Stimulated activated CD8-positive, alpha-beta memory T cell treated with anti-CD3 and anti-CD28 coated beads, Interleukin-15, amount 100 ng/mL, for 24 hours (primary cell): ENCODE results near the gene GRHL1.
"Not testable (repeated sequence)": the region's sequence is repeated elsewhere in the genome, so short reads cannot be mapped to it uniquely, and the experiment has no call there.

ENCODE experiments used
- DNase-seq: peaks from one replicate; pipeline ENCODE4 v3.0.0-alpha.2; 2020; ENCODE audit warnings: low read depth

GRHL1 gene, protein sequence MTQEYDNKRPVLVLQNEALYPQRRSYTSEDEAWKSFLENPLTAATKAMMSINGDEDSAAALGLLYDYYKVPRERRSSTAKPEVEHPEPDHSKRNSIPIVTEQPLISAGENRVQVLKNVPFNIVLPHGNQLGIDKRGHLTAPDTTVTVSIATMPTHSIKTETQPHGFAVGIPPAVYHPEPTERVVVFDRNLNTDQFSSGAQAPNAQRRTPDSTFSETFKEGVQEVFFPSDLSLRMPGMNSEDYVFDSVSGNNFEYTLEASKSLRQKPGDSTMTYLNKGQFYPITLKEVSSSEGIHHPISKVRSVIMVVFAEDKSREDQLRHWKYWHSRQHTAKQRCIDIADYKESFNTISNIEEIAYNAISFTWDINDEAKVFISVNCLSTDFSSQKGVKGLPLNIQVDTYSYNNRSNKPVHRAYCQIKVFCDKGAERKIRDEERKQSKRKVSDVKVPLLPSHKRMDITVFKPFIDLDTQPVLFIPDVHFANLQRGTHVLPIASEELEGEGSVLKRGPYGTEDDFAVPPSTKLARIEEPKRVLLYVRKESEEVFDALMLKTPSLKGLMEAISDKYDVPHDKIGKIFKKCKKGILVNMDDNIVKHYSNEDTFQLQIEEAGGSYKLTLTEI

DNA sequence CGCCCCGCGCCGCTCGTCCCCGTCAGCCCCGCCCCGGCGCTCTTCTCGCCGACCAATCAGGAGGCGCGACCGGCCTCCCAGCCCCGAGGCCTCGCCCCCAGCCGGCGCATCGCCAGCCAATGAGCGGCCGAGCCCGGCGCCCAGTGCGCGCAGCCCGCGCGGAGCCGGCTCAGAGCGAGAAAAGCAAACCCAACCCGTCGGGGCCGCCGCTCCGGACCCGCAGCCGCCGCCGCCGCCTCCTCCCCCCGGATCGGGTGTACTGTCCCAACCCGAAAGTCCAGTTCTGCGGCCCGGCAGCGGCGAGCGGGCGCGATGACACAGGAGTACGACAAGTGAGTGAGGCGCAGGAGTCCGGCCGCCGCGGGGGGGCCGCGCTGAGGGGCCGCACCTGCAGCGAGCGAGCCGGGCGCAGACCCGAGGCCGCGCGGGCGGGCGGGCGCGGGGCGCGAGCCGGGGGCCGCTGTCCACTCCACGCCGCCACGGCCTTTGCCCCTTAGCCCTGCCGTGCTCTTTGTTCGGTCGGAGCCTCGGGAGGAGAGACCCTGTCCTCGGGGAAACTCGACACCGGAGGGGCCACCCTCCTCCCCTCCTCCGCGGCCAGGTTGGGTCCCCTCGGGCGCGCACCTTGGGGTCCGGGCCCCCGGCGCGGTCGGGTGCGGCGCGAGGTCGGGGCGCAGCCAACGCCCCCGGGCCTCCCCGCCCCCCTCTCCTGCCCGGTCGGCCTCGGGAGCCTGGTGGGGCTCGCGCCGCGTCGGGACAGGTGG is at the start of gene GRHL1:
GRHL1 (plus strand) TSS at position 172 of the 764 bp plus-strand sequence; CDS start at position 313, 141 bp downstream.
- peak; percentile 76 for DNase-seq

DNA sequence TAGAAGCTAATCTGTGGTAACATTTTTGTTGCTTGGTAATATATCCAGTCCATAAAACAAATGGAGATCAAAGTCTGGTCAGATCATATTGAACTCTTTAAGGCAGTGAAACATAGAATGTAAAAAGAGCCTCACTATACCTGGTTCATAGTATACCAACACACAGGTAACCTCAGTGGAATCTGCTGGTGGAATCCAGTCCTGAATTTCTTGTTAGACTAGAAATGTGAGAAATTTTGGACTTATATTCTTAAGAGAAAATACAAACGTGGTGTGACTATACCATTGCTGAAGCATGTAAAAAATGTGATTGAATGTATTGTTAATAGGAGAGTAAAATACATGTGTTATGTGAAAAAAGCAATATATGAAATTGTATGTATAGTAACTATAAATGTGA is 46.1 kb upstream of the GRHL1 start:
- DNase-seq = no peak

DNA sequence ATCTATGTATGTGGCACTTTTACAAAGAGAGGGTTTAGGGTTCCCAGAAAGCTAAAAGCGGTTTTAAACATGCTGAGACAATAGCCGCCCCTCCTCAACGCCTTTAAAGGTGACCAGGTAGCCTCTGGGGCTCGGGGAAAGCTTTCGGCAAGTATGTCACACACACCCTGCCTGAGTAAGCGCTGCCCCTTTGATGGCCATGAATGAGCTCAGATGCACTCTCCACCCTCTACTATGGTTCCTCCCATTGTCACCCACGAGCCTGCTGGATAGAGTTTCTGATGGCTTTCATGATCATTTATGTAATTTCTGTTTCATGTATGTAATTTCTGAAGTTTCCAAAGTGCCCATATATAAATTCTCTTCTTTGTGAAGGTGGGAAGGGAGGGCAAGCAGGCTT is 44.1 kb upstream of the GRHL1 start:
- DNase-seq = no peak

DNA sequence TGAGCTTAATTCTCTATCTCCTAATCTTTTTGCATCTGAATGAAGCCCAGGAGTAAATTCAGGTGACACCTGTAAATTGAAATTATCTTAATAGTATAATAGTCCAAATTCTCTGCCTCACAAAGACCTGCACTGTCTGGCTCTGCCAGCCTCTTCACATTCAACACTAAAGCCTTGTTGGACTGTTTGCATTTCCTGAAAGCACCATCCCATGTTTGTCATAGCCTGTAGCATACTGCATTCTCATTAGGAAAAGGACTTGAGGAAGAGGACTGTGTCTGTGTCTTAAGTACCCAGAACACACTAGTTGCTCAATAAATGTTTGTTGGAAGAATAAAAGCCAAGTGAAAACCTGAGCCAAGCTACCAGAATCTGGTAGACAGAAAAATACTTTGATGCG is 42.9 kb upstream of the GRHL1 start:
- DNase-seq = no peak

DNA sequence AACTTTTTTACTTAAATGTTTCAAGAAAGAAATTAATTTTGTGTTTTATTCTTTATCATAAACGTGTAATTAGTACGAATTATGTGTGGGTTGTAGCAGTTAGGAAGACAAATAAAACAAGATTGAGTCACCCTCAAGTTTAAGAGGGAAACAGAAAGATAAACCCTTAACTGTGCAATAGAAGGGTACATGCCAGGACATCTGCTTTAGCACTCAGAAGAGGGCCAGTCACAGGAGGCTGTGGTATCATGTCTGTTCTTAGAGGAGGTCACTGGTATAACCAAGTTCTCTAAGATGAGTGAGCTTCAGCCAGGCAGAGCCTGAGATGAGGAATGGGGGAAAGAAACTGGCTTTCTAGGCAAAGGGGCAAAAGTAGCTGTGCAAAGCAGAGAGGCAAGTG is 42.4 kb upstream of the GRHL1 start:
- DNase-seq = no peak

DNA sequence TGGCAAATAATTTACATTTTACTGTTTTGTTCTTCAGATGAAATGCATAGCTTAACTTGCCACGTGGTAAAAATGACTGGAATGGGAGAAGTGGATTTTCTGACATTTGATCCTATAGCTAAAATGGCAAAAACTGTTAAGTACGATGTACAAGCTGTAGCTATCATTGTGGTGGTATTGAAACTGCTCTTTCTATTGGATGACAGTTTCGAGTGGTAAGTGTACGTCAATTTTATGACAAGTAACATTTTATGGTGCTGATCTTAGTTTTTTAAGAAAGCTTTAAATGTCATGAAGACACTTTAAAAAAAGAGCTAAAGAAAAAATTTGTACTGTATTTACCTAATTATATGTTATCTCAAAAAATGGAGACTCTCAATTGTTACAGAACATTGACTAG is 40.8 kb upstream of the GRHL1 start:
- no peak for DNase-seq

DNA sequence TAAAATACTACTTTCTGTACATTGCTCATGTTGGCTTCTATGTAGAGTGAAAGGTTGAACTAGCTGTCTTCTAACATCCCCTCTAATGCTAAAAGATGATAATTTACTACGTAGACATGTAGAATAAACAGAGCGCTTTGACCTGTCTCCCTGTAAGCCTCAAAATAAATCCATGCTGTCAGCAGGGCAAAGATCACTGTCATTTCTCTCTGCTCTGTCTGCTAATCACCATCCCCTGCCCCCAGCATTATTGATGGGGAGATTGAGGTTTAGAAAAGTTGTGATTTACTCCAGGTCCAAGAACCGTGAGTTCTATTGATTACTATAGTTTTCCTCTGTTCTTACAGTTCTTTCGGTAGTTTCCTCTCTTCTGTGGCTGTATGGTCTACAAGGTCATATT is 39.0 kb upstream of the GRHL1 start:
- no peak for DNase-seq

DNA sequence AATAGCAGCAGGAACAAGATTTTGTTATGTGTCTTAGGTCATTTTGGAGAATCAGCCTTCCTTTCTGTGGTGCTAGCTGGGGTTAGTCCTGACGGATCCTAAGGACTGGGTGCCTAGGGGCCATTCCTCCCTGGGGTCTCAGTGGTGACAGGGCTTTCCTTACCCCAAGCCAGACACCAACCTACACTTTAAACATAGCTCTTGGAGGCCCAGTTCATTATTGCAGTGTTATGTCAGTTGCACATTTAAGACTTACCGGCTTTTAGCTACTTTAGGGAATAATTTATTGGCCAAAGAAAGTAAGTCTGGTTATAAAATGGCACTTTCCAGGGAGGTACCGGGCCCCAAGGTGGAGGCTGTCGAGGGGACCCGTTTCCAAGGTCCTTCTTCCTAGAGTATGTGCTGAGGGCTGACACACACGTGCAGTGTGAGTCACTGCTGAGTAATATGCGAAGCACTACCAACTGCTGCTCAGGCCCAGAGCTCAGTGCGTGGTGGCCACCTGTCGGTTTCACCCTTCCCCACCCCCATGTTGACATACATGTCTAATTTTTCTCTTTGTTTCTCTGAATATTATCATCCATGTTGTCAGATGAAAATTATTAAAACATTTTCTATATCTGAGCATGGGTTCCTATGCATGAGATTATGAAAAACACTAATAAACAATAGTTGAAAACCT is 37.0 kb upstream of the GRHL1 start:
- no peak for DNase-seq

DNA sequence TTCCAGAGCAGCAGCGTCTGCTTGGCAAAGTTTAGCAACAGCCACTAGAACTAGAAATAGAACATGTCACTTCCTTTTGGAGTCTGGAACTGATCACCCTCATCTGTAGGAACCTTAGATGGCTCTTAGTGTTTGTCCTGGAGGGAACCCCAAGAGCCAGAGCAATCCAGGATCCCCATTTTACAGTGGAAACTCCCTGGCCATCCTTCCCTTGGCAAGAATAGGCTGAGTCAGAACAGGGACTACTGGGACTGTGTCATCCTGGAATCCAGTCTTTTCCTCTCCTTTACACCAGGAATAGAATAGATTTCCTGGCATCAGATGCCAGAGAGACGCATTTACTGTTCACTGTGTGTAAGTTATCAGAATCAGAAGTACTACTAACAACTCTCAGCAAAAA is 33.2 kb upstream of the GRHL1 start:
- DNase-seq = no peak

DNA sequence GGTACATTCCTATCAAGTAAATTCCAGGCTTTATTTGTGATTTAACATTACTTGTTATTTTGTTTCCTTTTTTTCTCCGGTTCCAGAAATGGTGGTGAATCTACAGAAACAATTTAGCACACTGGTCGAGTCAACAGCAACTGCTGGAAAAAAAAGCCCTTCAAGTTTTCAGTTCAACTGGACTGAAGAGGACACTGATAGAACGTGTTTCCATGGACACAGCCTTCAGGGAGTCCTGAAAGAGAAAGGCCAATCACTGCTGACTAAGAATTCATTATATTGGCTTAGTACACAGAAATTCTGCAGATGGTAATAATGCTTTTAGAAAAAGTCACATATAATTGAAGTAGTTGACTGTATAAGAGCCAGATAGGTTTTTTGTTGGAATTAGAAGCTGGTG is 32.0 kb upstream of the GRHL1 start:
- no peak for DNase-seq

DNA sequence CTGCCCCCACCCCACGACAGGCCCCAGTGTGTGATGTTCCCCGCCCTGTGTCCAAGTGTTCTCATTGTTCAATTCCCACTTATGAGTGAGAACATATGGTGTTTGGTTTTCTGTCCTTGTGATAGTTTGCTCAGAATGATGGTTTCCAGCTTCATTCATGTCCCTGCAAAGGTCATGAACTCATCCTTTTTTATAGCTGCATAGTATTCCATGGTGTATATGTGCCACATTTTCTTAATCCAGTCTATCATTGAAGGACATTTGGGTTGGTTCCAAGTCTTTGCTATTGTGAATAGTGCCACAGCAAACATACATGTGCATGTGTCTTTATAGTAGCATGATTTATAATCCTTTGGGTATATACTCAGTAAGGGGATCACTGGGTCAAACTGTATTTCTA is 24.5 kb upstream of the GRHL1 start:
- DNase-seq = not testable (repeated sequence)

DNA sequence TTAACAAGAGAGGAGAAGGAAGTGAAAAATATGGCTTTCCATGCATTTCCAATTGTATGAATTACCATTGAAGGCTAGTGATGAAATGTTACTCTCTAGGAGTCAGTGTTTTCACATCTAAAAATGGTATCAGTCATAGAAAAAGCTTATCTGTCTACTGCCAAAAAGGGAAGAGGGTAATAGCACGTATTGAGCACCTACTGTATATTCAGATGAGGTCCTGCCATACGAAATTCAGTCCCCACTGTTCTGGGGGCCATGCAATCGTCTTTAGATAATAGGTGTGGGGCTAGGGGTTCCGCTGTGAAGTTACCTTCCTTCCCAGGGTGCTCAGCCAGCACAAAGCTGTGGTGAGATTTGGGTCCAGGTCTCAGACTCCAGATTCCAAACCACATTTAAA is 14.2 kb upstream of the GRHL1 start:
- DNase-seq = no peak

DNA sequence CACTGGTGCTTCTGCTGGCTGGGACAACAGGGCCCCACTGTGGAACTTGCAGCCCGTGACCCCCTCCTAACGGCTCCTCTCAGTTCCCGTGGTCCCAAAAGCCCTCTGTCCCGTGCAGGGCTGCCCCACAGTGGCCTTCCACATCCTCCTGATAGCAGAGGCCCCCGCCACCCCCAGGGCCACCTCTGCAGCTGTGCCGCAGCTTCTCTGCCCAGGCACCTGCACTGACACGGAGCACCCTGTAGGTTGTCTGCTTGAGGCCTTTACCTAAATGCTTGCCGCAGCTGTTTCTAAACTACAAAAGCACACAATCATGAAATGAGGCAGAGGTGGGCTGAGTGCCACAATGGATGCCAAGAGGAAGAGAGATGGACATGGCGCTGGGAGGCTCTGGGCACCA is 13.5 kb upstream of the GRHL1 start:
- DNase-seq = no peak

DNA sequence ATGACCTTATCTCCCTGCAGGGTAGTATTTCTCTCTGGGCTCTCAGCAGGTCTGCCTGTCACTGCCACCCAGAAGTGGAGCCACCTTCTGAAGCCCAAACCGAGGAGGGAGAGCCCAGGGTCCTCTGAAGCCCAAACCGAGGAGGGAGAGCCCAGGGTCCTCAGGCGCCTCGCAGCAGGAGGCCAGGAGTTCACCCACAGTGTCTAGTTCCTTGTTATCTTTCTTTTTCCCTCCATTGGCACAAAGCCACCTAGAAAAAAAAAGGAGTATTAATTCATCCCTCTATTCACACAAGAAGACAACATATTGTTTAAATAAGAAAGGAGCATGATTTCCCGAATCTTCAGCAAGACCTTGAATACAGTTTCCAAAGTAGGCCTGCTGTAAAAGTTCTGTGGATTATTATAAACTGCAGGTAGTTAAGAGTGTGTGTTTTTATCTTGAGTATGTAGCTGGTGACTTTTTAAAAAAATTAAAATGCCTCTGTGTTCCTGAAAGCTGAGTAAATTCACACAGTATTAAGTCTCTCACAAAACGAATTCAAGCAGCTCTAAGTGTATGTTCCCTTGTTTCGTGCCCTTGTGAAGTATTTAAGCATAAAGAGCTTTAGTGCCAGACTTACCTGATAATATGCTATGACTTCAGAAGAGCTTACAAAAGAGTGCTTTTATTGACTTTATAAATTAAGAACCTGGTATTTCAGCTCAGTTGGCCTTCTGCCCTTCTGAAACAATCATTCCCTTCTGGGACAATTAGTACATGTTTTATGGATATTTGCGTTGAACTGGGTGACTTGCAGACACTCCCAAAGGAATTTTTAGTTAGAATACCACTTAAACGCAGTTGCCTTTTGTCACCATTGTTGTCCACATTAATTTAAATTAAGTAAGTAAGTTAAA is 11.7 kb upstream of the GRHL1 start:
- no peak for DNase-seq

DNA sequence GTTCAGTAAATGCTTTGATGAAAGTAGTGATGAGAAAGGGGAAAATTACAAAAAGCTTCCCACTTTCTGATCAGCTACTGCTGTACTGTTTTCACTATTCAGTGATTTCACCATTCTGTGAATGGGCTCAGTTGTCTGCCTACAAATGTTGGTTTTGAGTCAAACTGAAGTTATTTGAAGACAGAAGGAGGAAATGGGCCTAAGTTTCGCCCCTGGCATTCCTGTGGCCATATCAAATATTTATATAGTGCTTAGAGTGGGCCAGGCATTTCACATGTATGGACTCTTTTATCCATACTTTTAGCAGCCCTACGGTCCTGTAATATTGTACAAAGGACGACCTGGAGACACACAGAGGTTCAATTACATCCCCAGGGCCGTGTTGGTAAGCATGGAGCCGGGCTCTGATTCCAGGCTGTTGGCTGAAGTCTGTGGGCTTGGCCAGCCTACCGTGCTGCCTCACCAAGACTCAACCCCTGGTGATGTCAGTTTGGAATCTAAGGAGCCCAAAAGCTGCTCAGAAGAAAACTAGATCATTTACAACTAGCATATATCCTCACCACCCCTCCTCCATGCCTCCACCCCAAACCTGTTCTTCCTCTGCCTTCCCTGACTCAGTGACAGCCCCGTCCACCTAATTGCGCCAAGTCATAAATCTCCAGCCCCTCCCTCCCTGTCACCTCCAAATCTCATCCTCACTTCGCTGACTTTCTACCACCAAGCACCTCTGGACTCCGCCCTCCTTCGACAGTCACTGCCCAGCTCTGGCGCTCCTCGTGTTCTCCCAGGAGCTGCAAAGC is 10.1 kb upstream of the GRHL1 start:
- DNase-seq = no peak

DNA sequence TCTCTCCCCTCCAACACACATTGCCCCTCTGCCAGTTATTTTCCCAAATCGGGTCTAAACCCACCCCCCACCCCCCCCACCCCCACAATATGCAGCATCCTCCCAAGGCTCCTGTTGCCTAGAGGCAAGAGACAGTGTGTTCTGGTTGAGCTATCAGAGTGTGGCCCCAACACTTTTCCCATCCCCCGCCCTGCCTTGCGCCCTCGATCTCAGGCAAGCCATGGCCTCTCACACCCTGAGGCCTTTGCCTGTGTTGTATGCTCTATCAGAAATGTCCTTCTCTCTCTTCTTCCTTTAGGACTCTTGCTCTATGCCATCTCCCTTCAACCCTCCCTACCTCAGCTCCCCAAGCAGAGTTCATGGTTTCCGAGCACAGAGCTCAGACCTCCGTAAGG is 9.5 kb upstream of the GRHL1 start:
- no peak for DNase-seq

DNA sequence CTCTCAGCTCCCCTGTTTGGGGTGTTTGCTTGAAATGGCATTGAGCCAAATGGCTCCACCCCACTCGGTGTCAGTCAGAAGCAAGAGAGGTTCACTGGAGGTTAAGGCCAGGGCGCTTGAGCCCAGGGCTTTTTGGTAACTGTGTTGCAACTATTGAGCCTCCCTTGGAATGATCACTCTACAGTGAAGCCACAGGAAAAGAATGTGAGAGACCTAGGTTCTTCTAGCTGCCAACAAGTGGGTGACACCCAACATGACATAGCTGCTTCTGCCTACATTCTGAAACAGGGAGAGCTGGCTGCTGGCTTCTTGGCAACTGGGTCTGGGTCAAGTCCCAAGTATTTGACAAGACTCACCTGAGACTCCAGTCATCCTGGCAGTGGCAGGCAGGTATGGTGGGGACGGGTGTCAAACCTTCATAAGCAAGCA is 7.1 kb upstream of the GRHL1 start:
- no peak for DNase-seq

DNA sequence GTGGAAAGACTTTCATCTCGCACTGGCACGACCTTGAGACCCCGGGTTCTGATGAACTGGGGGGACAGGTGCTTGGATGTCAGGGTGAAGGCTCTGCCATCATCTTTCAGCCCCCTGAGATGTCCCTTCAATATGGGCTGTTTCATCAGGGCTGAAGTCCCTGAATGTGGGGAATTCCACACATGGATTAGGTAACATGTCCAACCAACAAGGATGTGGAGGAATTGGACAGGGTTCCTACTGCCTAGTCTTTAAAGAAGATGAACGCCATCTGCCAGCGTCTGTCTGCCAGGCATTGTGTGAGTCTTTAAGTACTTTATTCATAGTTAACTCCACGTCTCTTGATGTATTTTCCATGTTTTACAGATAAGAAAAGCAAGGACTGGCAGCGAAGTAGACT is 5.9 kb upstream of the GRHL1 start:
- DNase-seq = no peak

DNA sequence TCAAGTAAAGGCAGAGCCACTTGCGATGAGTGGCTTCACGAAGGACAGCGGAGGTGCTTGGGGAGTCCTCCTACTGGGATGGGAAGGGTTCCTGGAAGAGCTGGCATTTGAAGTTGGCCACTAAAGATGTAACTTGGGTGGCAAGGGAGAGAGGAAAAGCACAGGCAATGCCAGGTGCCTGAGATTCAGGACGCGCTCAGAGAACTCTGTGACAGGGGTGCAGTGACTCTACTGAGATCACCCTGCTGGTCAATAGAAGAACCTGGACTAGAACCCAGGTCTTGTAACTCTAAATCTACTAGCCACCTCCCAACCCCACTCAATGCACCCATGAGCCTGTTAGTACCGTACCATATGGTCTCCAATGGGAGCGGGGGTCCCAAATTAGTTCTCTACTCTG is 5.4 kb upstream of the GRHL1 start:
- no peak for DNase-seq

DNA sequence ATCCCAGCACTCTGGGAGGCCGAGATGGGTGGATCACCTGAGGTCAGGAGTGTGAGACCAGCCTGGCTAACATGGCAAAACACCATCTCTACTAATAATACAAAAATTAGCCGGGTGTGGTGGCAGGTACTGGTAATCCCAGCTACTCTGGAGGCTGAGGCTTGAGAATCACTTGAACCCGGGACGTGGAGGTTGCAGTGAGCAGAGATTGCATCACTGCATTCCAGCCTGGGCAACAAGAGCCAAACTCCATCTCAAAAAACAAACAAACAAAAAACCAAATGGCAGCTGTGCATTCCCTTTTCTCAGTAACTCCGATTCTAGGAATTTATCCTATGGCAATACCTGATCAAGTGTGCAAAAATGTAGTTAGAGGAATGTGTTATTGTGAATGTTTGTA is 4.7 kb upstream of the GRHL1 start:
- no peak for DNase-seq

DNA sequence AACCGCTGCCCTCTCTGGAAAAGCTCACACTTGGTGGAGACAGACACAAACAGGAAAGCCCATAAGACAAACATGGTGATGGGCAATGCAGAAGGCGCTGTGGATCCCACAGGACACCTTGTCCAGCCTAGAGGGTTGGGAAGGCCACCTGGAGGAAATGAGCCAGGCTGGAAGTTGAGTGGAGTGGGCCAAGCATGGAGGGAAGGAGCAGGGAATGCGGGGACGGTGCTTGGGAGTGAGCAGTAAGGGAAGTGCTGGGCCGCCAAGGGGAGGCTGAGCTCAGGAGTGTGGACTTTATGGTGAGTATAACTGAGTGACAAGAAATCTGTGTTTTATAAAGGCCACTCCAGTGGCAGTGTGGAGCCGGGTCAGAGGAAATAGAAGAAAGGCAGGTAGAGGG is 2.8 kb upstream of the GRHL1 start:
- DNase-seq = no peak
